ENCODE measurements around the gene C17orf114. TPM values are rescaled to one million over a fixed set of nuclear protein-coding genes. Genes with fewer than 3 reads are reported as not detected.

The C17orf114 gene

Other genes with a start within 250 kb of the C17orf114 start
- 16.2 TPM for gene MYBBP1A, start 246.9 kb downstream of the C17orf114 start, total RNA-seq
- not detected for gene GGT6, start 241.8 kb downstream of the C17orf114 start, total RNA-seq
- 2.5 TPM for gene SMTNL2, start 217.8 kb downstream of the C17orf114 start, total RNA-seq
- gene ALOX15, start 160.7 kb downstream of the C17orf114 start, total RNA-seq: under 0.01 TPM
- gene PELP1, start 98.2 kb downstream of the C17orf114 start, total RNA-seq: 35.9 TPM
- gene ARRB2, start 91.7 kb downstream of the C17orf114 start, total RNA-seq: 13.3 TPM
- gene MED11, start 70.9 kb downstream of the C17orf114 start, total RNA-seq: 3.9 TPM
- not detected for gene ZMYND15, start 62.5 kb downstream of the C17orf114 start, total RNA-seq
- 0.49 TPM for gene CXCL16, start 62.4 kb downstream of the C17orf114 start, total RNA-seq
- not detected for gene TM4SF5, start 30.4 kb downstream of the C17orf114 start, total RNA-seq
- 0.25 TPM for gene VMO1, start 16.0 kb downstream of the C17orf114 start, total RNA-seq
- not detected for gene GLTPD2, start 13.4 kb downstream of the C17orf114 start, total RNA-seq
- 45.7 TPM for gene PSMB6, start 6.2 kb downstream of the C17orf114 start, total RNA-seq
- gene PLD2, start 4.8 kb upstream of the C17orf114 start, total RNA-seq: 7.4 TPM
- 22.9 TPM for gene MINK1, start 31.0 kb upstream of the C17orf114 start, total RNA-seq
- gene C17orf107, start 97.2 kb upstream of the C17orf114 start, total RNA-seq: 3.7 TPM
- 0.25 TPM for gene CHRNE, start 100.8 kb upstream of the C17orf114 start, total RNA-seq
- gene GP1BA, start 129.9 kb upstream of the C17orf114 start, total RNA-seq: not detected
- 41.8 TPM for gene SLC25A11, start 137.7 kb upstream of the C17orf114 start, total RNA-seq
- 12.8 TPM for gene RNF167, start 137.9 kb upstream of the C17orf114 start, total RNA-seq
- gene PFN1, start 146.2 kb upstream of the C17orf114 start, total RNA-seq: 69.3 TPM
- 0.74 TPM for gene ENO3, start 148.8 kb upstream of the C17orf114 start, total RNA-seq
- gene SPAG7, start 165.5 kb upstream of the C17orf114 start, total RNA-seq: 34.4 TPM
- gene CAMTA2, start 185.3 kb upstream of the C17orf114 start, total RNA-seq: 13.5 TPM
- gene INCA1, start 195.2 kb upstream of the C17orf114 start, total RNA-seq: 0.25 TPM
- gene KIF1C, start 195.6 kb upstream of the C17orf114 start, total RNA-seq: 9.1 TPM
- not detected for gene SLC52A1, start 233.1 kb upstream of the C17orf114 start, total RNA-seq